HepG2 (cell line): Measurements from ENCODE around the gene PXMP4. TPM values are rescaled to one million over a fixed set of nuclear protein-coding genes. Genes with fewer than 3 reads are reported as not detected.

Experiments used
- AFF4 ChIP-seq: sonication (generic); formaldehyde crosslinking; IDR thresholded peaks from 2 replicates; pipeline ENCODE4 v1.4.0; 2020; ENCODE audit warnings: missing genetic modification reagents
- AHR ChIP-seq: IDR thresholded peaks from 2 replicates; pipeline ENCODE4 v1.6.1; 2018; ENCODE audit warnings: missing genetic modification reagents, missing compliant biosample characterization
- CENPT ChIP-seq: sonication (generic); formaldehyde crosslinking; IDR thresholded peaks from 2 replicates; pipeline ENCODE4 v1.8.0; 2022; ENCODE audit warnings: low read depth, mild to moderate bottlenecking, moderate library complexity, missing genetic modification reagents
- CERS6 ChIP-seq: sonication (generic); formaldehyde crosslinking; IDR thresholded peaks from 2 replicates; pipeline ENCODE4 v1.5.0; 2020; ENCODE audit warnings: missing genetic modification reagents
- DMTF1 ChIP-seq: sonication (generic); formaldehyde crosslinking; IDR thresholded peaks from 2 replicates; pipeline ENCODE4 v1.4.0; 2020; ENCODE audit warnings: mild to moderate bottlenecking, missing genetic modification reagents
- GLI4 ChIP-seq: sonication (generic); formaldehyde crosslinking; IDR thresholded peaks from 2 replicates; pipeline ENCODE4 v1.5.1; 2020; ENCODE audit warnings: missing genetic modification reagents, mild to moderate bottlenecking, moderate library complexity, borderline replicate concordance
- MYC ChIP-seq: sonication (generic); formaldehyde crosslinking; IDR thresholded peaks from 2 replicates; pipeline ENCODE4 v1.9.0; 2021; ENCODE audit warnings: missing genetic modification reagents, borderline replicate concordance
- PCBP1 ChIP-seq: fragments of 200-400 bp; formaldehyde crosslinking; IDR thresholded peaks from 2 replicates; pipeline ENCODE4 v1.6.1; 2017; ENCODE audit warnings: mild to moderate bottlenecking, low read depth, low read length, borderline replicate concordance
- RBM39 ChIP-seq: fragments of 200-400 bp; formaldehyde crosslinking; IDR thresholded peaks from one replicate; pipeline ENCODE4 v1.6.1; 2018; ENCODE audit warnings: antibody characterized with exemption, mild to moderate bottlenecking, low read depth, low read length; ENCODE audit not compliant: poor library complexity, severe bottlenecking
- TP53 ChIP-seq: sonication (generic); formaldehyde crosslinking; conservative IDR thresholded peaks from 2 replicates; pipeline ENCODE4 v1.4.0; 2020; ENCODE audit warnings: missing genetic modification reagents
- ZBED4 ChIP-seq: sonication (generic); formaldehyde crosslinking; IDR thresholded peaks from 2 replicates; pipeline ENCODE4 v1.4.0; 2020; ENCODE audit warnings: missing genetic modification reagents, borderline replicate concordance
- ZBTB10 ChIP-seq: sonication (generic); formaldehyde crosslinking; IDR thresholded peaks from 2 replicates; pipeline ENCODE4 v1.4.0; 2020; ENCODE audit warnings: missing genetic modification reagents, borderline replicate concordance
- ZNF501 ChIP-seq: sonication (generic); formaldehyde crosslinking; IDR thresholded peaks from 2 replicates; pipeline ENCODE4 v1.5.1; 2020; ENCODE audit warnings: mild to moderate bottlenecking, moderate library complexity, missing genetic modification reagents
- ZNF780A ChIP-seq: sonication (generic); formaldehyde crosslinking; IDR thresholded peaks from 2 replicates; pipeline ENCODE4 v1.8.0; 2022; ENCODE audit warnings: mild to moderate bottlenecking, missing genetic modification reagents, moderate library complexity
- polyA plus RNA-seq, 8 experiments: library from polyadenylated mRNA; depleted of rRNA in 3 of 8; stranded (reverse) in 7 of 8; unstranded in 1 of 8; fragments of >200 nt; fragmentation: Illumina TruSeq in 4 of 8; extraction: Trizol in 4 of 8; gene quantifications; 2 replicates each; pipeline versions ENCODE4 v1.2.1 to v1.2.3, GENCODE V29; 2011 to 2016; ENCODE audit warnings: low read depth in 4 of 8, missing spikeins in 1 of 8, mixed read lengths in 1 of 8; ENCODE audit not compliant: insufficient read depth in 1 of 8
- total RNA-seq, 5 experiments: library from RNA; depleted of rRNA; stranded (reverse); fragments of >200 nt; fragmentation: Illumina TruSeq; extraction: Trizol; gene quantifications; 2 replicates each; pipeline ENCODE4 v1.2.3, GENCODE V29; 2016; ENCODE audit warnings: low read depth in 1 of 5

Gene PXMP4
- total and polyA plus RNA-seq, 2 of the 13 experiments (the other 11 are each of a cell fraction or from before 2014, with no cell fraction given): not detected

GRCh38 chr20:33653218-33653899, 66.8 kb downstream of the PXMP4 start (continued):
- TF ChIP-seq ZBED4 (CRISPR knock-in tag) (0 out of 2 replicates have a peak, but pooled peaks have one; percentile 62), AHR (no peak), TP53 (no peak), AFF4 (CRISPR knock-in tag) (peak; percentile 75; the same call in 1 of the 2 replicates), ZNF501 (CRISPR knock-in tag) (peak; percentile 66; the same call in 1 of the 2 replicates), MYC (CRISPR knock-in tag) (no peak), DMTF1 (CRISPR knock-in tag) (no peak), ZBTB10 (CRISPR knock-in tag) (no peak), CENPT (CRISPR knock-in tag) (no peak), CERS6 (no peak), RBM39 (no peak), PCBP1 (no peak), GLI4 (CRISPR knock-in tag) (no peak), ZNF780A (CRISPR knock-in tag) (no peak)
